Measurements from ENCODE around the gene SRPK3. TPM values are rescaled to one million over a fixed set of nuclear protein-coding genes. Genes with fewer than 3 reads are reported as not detected.

SRPK3 gene
- total and polyA plus RNA-seq, 2 donors from 2014 or later = 0.58 to 1.1 TPM

GRCh38 chrX:153797415-153798015 lies 16.7 kb downstream of the SRPK3 start:
- TF ChIP-seq CTCF (IDR thresholded peaks at IDR 0.05; ENCODE audit: borderline replicate concordance, extremely low read depth, insufficient read depth) = no peak
- Histone ChIP-seq H3K9me3 (ENCODE audit: control insufficient read depth in 2 of 3, insufficient read depth in 1 of 3, low read length in 3 of 3) (no peaks in the 10 kb centered on the region), H3K4me3 (ENCODE audit: low read length in 3 of 3) (no peak overlapping the region), H3K36me3 (ENCODE audit: control insufficient read depth in 2 of 3, insufficient read depth in 3 of 3, low read length in 3 of 3) (no peaks in the 10 kb centered on the region), H3K27me3 (ENCODE audit: control insufficient read depth, insufficient read depth, low read length) (no peaks in the 10 kb centered on the region), H3K4me1 (ENCODE audit: control insufficient read depth in 2 of 3, insufficient read depth in 2 of 3, low read depth in 1 of 3, low read length in 3 of 3) (peaks cover 0 to 15% (median 0%) of the 10 kb centered on the region in 3 donors), H3K27ac (ENCODE audit: low read depth in 2 of 2, low read length in 2 of 2) (no peak overlapping the region), H3K9ac (ENCODE audit: low read length in 3 of 3) (no peak overlapping the region)
- FAIRE-seq (no peak), DNase-seq (no peak)
- intact Hi-C loops (cut with DNase I) = no loop called here

GRCh38 chrX:153799326-153799725 lies 18.5 kb downstream of the SRPK3 start:
- H3K27me3 ChIP-seq (ENCODE audit: control insufficient read depth, insufficient read depth, low read length) = no peaks in the 10 kb centered on the region
- no peak overlapping the region for H3K27ac ChIP-seq (ENCODE audit: low read depth in 2 of 2, low read length in 2 of 2)
- no peak for TF ChIP-seq CTCF (IDR thresholded peaks at IDR 0.05; ENCODE audit: borderline replicate concordance, extremely low read depth, insufficient read depth)
- intact Hi-C loops (cut with DNase I) = no loop called here
- H3K36me3 ChIP-seq (ENCODE audit: control insufficient read depth in 2 of 3, insufficient read depth in 3 of 3, low read length in 3 of 3) = no peaks in the 10 kb centered on the region
- no peaks in the 10 kb centered on the region for H3K9me3 ChIP-seq (ENCODE audit: control insufficient read depth in 2 of 3, insufficient read depth in 1 of 3, low read length in 3 of 3)
- peaks cover 0 to 6% (median 0%) of the 10 kb centered on the region in 3 donors for H3K4me1 ChIP-seq (ENCODE audit: control insufficient read depth in 2 of 3, insufficient read depth in 2 of 3, low read depth in 1 of 3, low read length in 3 of 3)
- no peak overlapping the region for H3K4me3 ChIP-seq (ENCODE audit: low read length in 3 of 3)
- no peak overlapping the region for H3K9ac ChIP-seq (ENCODE audit: low read length in 3 of 3)
- no peak for DNase-seq
- no peak for FAIRE-seq

- Histone ChIP-seq H3K36me3 (ENCODE audit: control insufficient read depth in 2 of 3, insufficient read depth in 3 of 3, low read length in 3 of 3) (no peaks in the 10 kb centered on the region), H3K27me3 (ENCODE audit: control insufficient read depth, insufficient read depth, low read length) (no peaks in the 10 kb centered on the region)
- intact Hi-C loops (cut with DNase I) = no loop called here
Measured at GRCh38 chrX:153800177-153800722, 19.4 kb downstream of the SRPK3 start.

More at GRCh38 chrX:153800177-153800722, 19.4 kb downstream of the SRPK3 start:
- DNase-seq = no peak
- H3K9me3 ChIP-seq (ENCODE audit: control insufficient read depth in 2 of 3, insufficient read depth in 1 of 3, low read length in 3 of 3) = no peaks in the 10 kb centered on the region
- peaks cover 0 to 6% (median 0%) of the 10 kb centered on the region in 3 donors for H3K4me1 ChIP-seq (ENCODE audit: control insufficient read depth in 2 of 3, insufficient read depth in 2 of 3, low read depth in 1 of 3, low read length in 3 of 3)
- no peak overlapping the region for H3K27ac ChIP-seq (ENCODE audit: low read depth in 2 of 2, low read length in 2 of 2)
- no peak for TF ChIP-seq CTCF (IDR thresholded peaks at IDR 0.05; ENCODE audit: borderline replicate concordance, extremely low read depth, insufficient read depth)
- FAIRE-seq = no peak
- no peak overlapping the region for H3K4me3 ChIP-seq (ENCODE audit: low read length in 3 of 3)
- no peak overlapping the region for H3K9ac ChIP-seq (ENCODE audit: low read length in 3 of 3)

All from kidney (tissue), 14 donors.